Measurements from ENCODE around the gene CELSR1. TPM values are rescaled to one million over a fixed set of nuclear protein-coding genes. Genes with fewer than 3 reads are reported as not detected.

The CELSR1 gene
- total RNA-seq, 3 donors from 2014 or later (not counting 1 experiment from before 2014, with no cell fraction given) = 0.89 to 3.9 (median 1.9) TPM

DNA sequence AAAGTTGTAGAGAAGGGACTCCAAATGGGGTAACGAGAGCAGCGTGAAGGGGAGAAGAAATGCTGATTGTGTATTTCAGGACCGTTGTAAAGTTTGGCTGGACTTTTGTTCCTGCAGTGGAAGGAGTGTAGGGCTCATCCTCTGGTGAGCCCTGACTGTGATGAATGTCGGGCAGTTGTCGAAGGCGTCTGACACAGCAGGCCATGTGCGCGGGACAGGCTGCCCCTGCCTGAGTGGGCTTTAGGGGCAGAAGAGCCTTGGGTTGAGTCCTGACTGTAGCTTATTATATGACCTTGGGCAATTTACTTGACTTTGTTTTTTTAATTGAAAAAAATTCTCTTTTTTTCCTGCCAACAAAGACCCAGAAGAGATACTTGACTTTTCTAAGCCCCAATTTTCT lies 198.8 kb downstream of the CELSR1 start:
- TF ChIP-seq CTCF (IDR thresholded peaks at IDR 0.05) = no peak
- Mint-ChIP-seq H3K4me1 (peaks cover 41 to 47% of the 10 kb centered on the region in 2 donors), H3K36me3 (peaks cover 18% of the 10 kb centered on the region), H3K9me3 (no peaks in the 10 kb centered on the region), H3K27ac (peak overlapping the region; percentile 21 to 52), H3K27me3 (ENCODE audit: low read depth in 2 of 2) (no peaks in the 10 kb centered on the region), H3K4me3 (no peak overlapping the region)
- no peaks in the 10 kb centered on the region for H3K27me3 ChIP-seq (ENCODE audit: control insufficient read depth, insufficient read depth, low read length)
- H3K27ac ChIP-seq (ENCODE audit: low read length) = no peak overlapping the region
- peaks cover 39% of the 10 kb centered on the region for H3K36me3 ChIP-seq (ENCODE audit: control insufficient read depth, insufficient read depth, low read length)
- no peak overlapping the region for H3K4me3 ChIP-seq (ENCODE audit: low read length)
- 97% methylated on average over 8 of the region's 8 CpGs for WGBS (ENCODE audit: insufficient coverage)
- H3K4me1 ChIP-seq (ENCODE audit: control insufficient read depth, insufficient read depth, low read length) = peaks cover 19% of the 10 kb centered on the region
- ATAC-seq = no peak
- intact Hi-C loops (cut with micrococcal nuclease) = no loop called here
- no peaks in the 10 kb centered on the region for H3K9me3 ChIP-seq (ENCODE audit: control insufficient read depth, insufficient read depth, low read length)
- DNase-seq = no peak

- ATAC-seq = no peak
- Histone ChIP-seq H3K9me3 (ENCODE audit: control insufficient read depth, insufficient read depth, low read length) (no peaks in the 10 kb centered on the region), H3K27ac (ENCODE audit: low read length) (no peak overlapping the region), H3K36me3 (ENCODE audit: control insufficient read depth, insufficient read depth, low read length) (peaks cover 35% of the 10 kb centered on the region), H3K4me3 (ENCODE audit: low read length) (no peak overlapping the region), H3K27me3 (ENCODE audit: control insufficient read depth, insufficient read depth, low read length) (no peaks in the 10 kb centered on the region), H3K4me1 (ENCODE audit: control insufficient read depth, insufficient read depth, low read length) (peaks cover 19% of the 10 kb centered on the region)
- intact Hi-C loops (cut with micrococcal nuclease) = no loop called here
- H3K4me3 Mint-ChIP-seq = peak overlapping the region; percentile 58
- no peaks in the 10 kb centered on the region for H3K27me3 Mint-ChIP-seq (ENCODE audit: low read depth in 2 of 2)
- no peaks in the 10 kb centered on the region for H3K9me3 Mint-ChIP-seq
- DNase-seq = no peak
- peak overlapping the region; percentile 21 to 52 for H3K27ac Mint-ChIP-seq
- 94% methylated on average over 9 of the region's 9 CpGs for WGBS (ENCODE audit: insufficient coverage)
- H3K4me1 Mint-ChIP-seq = peaks cover 41 to 47% of the 10 kb centered on the region in 2 donors
- no peak for TF ChIP-seq CTCF (IDR thresholded peaks at IDR 0.05)
- peaks cover 18% of the 10 kb centered on the region for H3K36me3 Mint-ChIP-seq
Measured at GRCh38 chr22:46337870-46338269, 199.6 kb downstream of the CELSR1 start.

- DNase-seq = peak in 1 of 2 donors; percentile 32
- peak in 1 of 3 donors; percentile 9 for ATAC-seq
- intact Hi-C loops (cut with micrococcal nuclease) = no loop called here
- Mint-ChIP-seq H3K4me1 (peaks cover 41 to 47% of the 10 kb centered on the region in 2 donors), H3K36me3 (peaks cover 18% of the 10 kb centered on the region), H3K9me3 (no peaks in the 10 kb centered on the region), H3K27ac (peak overlapping the region; percentile 83 to 96), H3K27me3 (ENCODE audit: low read depth in 2 of 2) (no peaks in the 10 kb centered on the region), H3K4me3 (peak overlapping the region; percentile 96)
- no peaks in the 10 kb centered on the region for H3K9me3 ChIP-seq (ENCODE audit: control insufficient read depth, insufficient read depth, low read length)
- H3K4me3 ChIP-seq (ENCODE audit: low read length) = peak overlapping the region; percentile 94
- H3K27ac ChIP-seq (ENCODE audit: low read length) = no peak overlapping the region
- no peaks in the 10 kb centered on the region for H3K27me3 ChIP-seq (ENCODE audit: control insufficient read depth, insufficient read depth, low read length)
- H3K4me1 ChIP-seq (ENCODE audit: control insufficient read depth, insufficient read depth, low read length) = peaks cover 19% of the 10 kb centered on the region
- peaks cover 25% of the 10 kb centered on the region for H3K36me3 ChIP-seq (ENCODE audit: control insufficient read depth, insufficient read depth, low read length)
- 16% methylated on average over 42 of the region's 42 CpGs for WGBS (ENCODE audit: insufficient coverage)
- TF ChIP-seq CTCF (IDR thresholded peaks at IDR 0.05) = no peak
Measured at GRCh38 chr22:46336119-46337078, 201.0 kb downstream of the CELSR1 start.

Measured in natural killer cell (primary cell).